HK-2 (cell line): Measurements from ENCODE around the gene MED13L.
A peak's percentile ranks its signal among the peaks of the same experiment; 100 is the strongest.

Experiments
- DNase-seq: peaks from one replicate; pipeline ENCODE4 v3.0.0-alpha.2; 2018; ENCODE audit not compliant: unreplicated experiment

The MED13L gene

GRCh38 chr12:115973968-115974724, 303.3 kb downstream of the MED13L start:
- no peak for DNase-seq

GRCh38 chr12:115973066-115973465, 304.4 kb downstream of the MED13L start:
- no peak for DNase-seq

DNA sequence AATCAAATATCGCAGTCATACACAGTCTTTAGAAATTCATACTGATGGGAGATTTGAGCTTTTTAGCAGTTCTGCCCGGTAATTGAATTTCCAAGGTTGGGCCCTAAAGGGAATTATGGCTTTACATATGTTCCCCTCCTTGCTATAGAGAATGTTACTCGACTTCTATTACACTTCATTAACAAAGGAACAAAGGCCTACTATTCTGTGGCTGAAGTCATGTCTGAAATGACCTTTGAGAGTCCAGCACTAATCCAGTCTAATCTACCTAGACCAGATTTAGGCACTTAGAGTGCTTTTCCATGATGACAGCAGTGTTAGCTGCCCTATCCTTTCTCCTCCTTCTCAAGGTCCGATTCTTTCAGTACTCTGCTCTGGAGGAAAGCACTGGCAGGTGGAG, 305.3 kb downstream of the MED13L start:
- no peak for DNase-seq

- DNase-seq, result no peak
Observed at GRCh38 chr12:115968211-115968610, 309.3 kb downstream of the MED13L start.

- DNase-seq, result no peak
Observed at GRCh38 chr12:115966376-115966775, 311.1 kb downstream of the MED13L start.

GRCh38 chr12:115964626-115965025, 312.9 kb downstream of the MED13L start:
- no peak for DNase-seq

GRCh38 chr12:115964214-115964613, 313.3 kb downstream of the MED13L start:
- DNase-seq, result no peak

DNA sequence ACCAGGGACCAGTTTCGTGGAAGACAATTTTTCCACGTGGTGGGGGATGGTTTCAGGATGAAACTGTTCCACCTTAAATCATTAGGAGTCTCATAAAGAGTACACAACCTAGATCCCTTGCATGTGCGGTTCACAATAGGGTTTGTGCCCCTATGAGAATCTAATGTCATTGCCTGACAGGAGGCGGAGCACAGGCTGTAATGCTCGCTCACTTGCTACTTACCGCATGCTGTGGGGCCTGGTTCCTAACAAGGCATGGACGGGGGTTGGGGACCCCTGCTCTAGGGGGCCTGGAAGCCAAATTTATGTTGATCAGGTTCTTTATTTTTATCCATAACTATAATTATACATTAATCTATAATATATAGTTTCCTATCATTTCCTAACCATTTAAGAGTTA, 315.3 kb downstream of the MED13L start:
- DNase-seq, result peak; percentile 33

- DNase-seq, result no peak
Observed at GRCh38 chr12:115960868-115961802, 316.4 kb downstream of the MED13L start.

GRCh38 chr12:115957686-115958290, 319.7 kb downstream of the MED13L start:
- no peak for DNase-seq

DNA sequence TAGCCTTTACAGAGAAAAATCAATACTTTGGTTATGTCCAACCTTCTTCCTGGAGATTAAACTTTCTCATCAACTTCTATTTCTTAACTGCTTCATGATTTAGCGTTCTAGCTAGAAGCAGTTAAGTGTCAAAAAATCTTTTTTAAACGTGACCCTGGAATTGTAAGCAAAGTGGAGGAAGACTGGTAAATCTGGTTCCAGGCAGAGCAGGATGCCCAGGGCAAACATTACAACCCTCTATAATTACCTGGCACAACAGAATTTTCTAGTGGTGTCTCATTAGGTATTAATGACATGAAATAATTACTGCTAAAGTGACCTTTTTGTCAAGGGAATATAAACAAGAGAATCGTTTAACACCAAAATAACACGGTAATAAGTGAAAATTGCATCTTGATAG, 320.8 kb downstream of the MED13L start:
- no peak for DNase-seq

GRCh38 chr12:115956236-115956635, 321.3 kb downstream of the MED13L start:
- DNase-seq, result no peak

DNA sequence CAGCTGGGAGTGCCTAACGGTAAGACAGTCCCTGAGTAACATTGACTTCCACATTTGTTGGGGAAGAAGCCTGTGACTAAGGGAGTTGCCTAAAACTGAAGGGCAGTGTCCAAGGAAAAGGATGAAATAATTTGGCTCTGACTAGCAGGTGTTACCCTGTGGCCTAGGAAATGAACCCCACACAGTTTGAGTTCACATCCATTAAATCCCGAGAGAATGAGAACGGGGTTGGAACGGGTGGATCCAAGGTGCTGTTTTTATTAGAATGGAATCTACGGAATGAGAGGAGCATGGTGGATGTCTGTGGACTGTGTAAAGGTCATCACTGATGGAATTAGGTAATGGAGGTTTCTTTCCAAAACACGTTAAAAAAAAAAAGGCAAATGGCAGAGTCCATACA, 324.0 kb downstream of the MED13L start:
- no peak for DNase-seq

- no peak for DNase-seq
Observed at GRCh38 chr12:115953031-115953430, 324.5 kb downstream of the MED13L start.

- DNase-seq, result no peak
Observed at GRCh38 chr12:115950959-115951358, 326.5 kb downstream of the MED13L start.

DNA sequence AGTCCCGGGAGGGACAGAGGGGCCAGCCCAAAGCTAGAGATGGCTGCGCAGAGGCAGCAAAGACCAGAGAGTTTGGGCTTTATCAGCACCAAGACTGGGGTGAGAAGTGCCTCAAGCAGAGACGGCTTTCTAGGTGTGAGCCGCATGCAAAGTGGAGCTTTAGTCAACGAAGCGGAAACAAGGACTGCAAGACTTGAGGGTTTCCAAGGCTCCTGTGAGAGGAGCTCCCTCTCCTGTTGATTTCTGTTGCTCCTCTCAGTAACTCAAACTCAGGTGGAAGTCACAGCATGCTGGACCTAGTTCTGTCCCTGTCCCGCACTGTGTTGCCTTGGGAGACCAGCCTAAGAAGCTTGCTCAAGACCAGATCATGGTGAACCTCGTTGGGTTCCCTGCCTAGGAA, 327.8 kb downstream of the MED13L start:
- DNase-seq, result no peak

- DNase-seq, result no peak
Observed at GRCh38 chr12:115947696-115948062, 329.8 kb downstream of the MED13L start.

DNA sequence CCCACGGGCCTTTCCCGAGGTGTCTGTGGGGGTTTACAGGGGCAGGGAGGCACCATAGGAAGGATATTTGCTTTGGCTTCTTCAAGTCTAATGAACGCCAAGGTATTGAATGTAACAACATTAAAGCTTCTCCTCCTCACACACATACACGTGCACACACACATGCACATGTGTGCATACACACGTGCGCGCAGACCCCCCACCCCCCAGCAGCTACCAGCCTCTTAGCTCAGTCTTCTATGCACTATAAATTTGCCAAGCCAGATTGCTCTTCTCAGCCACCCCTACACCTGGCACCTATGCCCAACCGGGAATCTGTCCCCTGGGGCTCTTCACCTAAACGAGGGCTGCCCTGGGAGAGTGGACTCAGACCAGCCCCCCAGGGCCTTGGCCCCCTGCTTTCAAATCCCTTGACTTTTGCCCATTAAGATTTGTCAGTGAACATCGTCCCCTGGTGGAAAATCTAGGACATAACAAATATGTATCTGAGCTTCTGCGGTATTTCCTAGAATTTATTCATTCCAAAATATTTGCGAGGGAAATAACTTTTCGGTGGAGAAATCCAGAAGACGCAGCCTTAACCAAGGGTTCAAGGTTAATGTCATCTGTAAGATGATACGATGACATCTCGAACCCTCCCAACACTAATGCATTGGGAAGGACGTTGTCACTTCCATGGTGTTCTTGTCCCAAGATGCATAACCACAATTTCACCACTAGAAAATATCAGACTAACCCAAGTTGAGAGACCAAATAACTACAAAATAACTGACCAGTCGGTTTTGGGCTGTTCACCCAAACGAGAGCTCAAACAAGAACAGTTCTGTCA, 330.4 kb downstream of the MED13L start:
- no peak for DNase-seq

DNA sequence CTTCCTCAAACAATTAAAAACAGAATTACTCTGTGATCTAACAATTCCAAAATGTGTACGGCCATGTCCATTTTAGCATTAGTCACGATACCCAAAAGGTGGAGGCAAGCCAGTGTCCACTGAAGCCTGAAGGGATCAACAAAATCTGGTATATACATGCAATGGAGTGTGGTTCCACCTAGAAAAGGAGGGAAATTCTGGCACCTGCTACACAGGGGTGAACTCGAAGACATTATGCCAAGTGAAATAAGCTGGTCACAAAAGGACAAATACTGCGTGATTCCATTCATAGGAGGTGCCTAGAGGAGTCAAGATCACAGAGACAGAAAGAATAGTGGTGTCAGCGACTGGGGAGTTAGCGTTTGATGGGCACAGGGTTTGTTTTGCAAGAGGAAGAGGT, 331.4 kb downstream of the MED13L start:
- no peak for DNase-seq

GRCh38 chr12:115945491-115945885, 332.0 kb downstream of the MED13L start:
- no peak for DNase-seq

DNA sequence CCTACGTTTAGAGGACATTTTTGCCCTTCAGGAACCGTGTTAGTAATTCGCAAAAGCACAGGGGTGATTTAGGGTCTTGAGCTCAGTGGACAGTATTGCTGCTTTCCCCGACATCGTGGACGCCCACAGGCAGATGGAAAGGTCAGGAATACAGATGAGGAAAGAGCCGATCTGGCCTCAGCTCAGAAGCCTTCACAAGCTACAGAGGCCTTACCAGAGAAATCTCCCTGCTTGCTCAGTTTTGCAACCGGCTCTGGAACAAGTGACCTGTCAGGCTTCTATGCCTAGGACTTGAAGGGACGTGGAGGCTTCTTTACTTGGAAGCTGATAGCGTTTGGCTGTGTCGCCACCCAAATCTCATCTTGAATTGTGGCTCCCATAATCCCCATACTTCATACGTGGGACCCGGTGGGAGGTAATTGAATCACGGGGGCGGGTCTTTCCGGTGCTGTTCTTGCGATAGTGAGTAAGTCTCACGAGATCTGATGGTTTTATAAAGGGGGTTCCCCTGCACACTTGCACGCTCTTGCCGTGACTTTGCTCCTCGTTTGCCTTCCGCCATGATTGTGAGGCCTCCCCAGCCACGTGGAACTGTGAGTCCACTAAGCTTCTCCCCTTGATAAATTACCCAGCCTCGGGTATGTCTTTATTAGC, 332.5 kb downstream of the MED13L start:
- no peak for DNase-seq
